Measurements from ENCODE around the gene RANBP3.

RANBP3 gene

DNA sequence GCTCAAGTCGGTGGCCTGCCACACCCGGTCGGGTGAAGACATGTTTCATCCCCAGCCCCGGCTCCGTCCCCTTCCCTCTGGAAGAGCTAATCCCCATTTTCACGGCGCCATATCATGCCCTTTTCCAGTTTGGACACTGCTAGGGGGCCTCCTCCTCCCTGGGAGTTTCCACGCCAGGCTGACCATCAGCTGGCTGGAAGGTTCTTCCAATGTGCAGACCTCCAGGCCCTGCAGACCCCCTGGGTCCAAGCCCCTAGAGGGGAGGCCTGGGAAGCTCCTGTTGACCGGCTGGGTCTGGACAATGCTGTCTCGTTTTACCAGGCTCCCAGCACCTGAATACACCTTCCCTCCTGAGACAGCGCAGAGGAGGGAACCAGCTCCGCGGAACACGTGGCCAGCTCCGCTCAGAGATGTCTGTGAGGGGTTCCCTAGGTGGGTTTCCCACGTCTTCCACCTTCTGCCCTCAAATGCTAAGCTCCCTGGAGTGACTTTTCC lies 44.7 kb upstream of the RANBP3 start:
- Histone ChIP-seq H3K27me3 (ENCODE audit: insufficient read depth, poor library complexity, severe bottlenecking) (no peaks in the 10 kb centered on the region), H3K27ac (ENCODE audit: poor library complexity, severe bottlenecking) (peak overlapping the region; percentile 40), H3K36me3 (ENCODE audit: low read depth) (peaks cover 17% of the 10 kb centered on the region; the same call in 1 of the 2 replicates), H3K9me3 (ENCODE audit: severe bottlenecking) (no peaks in the 10 kb centered on the region), H3K4me3 (ENCODE audit: severe bottlenecking) (no peak overlapping the region), H3K4me1 (ENCODE audit: insufficient read depth, poor library complexity, severe bottlenecking) (peaks cover 3% of the 10 kb centered on the region)
- TF ChIP-seq, protein P1, sequence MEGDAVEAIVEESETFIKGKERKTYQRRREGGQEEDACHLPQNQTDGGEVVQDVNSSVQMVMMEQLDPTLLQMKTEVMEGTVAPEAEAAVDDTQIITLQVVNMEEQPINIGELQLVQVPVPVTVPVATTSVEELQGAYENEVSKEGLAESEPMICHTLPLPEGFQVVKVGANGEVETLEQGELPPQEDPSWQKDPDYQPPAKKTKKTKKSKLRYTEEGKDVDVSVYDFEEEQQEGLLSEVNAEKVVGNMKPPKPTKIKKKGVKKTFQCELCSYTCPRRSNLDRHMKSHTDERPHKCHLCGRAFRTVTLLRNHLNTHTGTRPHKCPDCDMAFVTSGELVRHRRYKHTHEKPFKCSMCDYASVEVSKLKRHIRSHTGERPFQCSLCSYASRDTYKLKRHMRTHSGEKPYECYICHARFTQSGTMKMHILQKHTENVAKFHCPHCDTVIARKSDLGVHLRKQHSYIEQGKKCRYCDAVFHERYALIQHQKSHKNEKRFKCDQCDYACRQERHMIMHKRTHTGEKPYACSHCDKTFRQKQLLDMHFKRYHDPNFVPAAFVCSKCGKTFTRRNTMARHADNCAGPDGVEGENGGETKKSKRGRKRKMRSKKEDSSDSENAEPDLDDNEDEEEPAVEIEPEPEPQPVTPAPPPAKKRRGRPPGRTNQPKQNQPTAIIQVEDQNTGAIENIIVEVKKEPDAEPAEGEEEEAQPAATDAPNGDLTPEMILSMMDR (IDR thresholded peaks at IDR 0.05; ENCODE audit: poor library complexity, severe bottlenecking), result peak; percentile 11
- DNase-seq (ENCODE audit: low spot score), result no peak
- no peak for ATAC-seq (ENCODE audit: low read depth)

DNA sequence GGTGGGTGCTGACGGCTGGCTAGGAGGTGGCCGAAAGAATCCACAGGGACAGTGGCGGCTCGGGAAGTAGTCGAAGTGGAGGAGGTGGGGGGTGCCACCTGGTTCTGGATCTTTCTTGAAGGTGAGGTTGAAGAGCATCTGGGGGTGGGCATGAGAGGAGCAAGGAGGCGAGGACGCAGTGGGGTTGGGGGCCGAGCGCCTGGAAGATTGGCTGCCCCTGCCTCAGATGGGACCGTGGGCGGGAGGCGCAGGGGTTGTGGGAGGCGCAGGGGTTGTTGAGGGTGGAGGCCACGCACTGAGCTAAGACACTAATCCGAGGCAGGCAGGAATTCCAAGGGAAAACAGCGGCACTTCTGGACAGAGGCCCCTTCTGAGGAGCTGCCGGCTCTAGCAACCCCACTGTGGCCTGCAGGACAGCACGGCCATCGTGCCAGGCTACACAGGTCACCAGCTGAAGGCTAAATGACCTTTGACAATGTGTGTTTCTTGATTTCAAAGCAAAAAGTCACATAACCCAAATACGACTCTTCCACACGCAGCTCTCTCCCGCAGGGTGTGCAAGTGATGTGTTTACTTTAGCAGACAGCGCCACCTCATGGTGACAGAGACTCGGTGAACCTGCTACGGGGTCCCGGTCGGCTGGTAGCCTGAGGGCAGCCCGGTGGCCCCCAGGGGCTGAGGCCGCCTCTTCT lies 44.1 kb upstream of the RANBP3 start:
- peaks cover 3% of the 10 kb centered on the region for H3K4me1 ChIP-seq (ENCODE audit: insufficient read depth, poor library complexity, severe bottlenecking)
- no peaks in the 10 kb centered on the region for H3K9me3 ChIP-seq (ENCODE audit: severe bottlenecking)
- ATAC-seq (ENCODE audit: low read depth) (no peak), DNase-seq (ENCODE audit: low spot score) (no peak)
- H3K36me3 ChIP-seq (ENCODE audit: low read depth), result peaks cover 12% of the 10 kb centered on the region; the same call in 1 of the 2 replicates
- no peak overlapping the region for H3K4me3 ChIP-seq (ENCODE audit: severe bottlenecking)
- no peak overlapping the region for H3K27ac ChIP-seq (ENCODE audit: poor library complexity, severe bottlenecking)
- H3K27me3 ChIP-seq (ENCODE audit: insufficient read depth, poor library complexity, severe bottlenecking), result no peaks in the 10 kb centered on the region
- TF ChIP-seq, protein P1 (IDR thresholded peaks at IDR 0.05; ENCODE audit: poor library complexity, severe bottlenecking), result peak; percentile 31

DNA sequence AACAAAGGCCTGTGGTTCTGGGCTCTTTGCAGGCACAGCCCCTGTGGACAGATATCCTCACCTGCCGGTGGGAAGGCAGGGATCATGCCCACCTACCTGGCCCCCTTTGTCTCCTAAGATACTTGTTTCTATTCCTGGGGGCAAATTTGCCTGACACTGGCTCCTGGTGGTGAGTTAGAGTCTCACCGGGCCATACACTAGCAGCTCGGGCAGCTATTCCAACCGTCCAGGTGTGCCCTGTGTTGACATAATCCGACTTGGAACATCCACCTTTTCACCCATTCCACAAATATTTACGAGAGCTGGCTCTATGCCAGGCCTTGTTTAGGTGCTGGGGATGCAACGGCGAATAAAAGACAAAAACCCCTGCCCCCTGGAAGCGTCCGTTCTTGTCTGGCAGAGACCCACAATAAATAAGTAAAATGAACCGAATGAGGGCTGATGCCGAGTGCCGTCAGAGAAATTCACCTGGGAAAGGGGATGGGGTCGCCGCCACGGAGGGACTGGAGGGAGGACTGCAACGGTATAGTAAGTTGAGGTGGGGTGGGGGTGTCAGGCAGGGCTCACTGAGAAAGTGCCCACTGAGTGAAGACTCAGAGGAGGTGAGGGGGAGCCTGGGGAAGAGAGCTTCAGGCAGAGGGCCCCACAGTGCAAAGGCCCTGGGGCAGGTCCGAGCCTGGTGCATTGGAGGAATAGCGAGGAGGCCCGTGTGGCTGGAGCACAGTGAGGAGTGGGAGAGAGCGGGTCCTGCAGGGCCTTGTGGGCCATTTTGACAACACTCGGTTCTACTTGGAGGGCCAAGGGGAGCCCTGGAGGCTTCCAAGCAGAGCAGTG lies 43.2 kb upstream of the RANBP3 start:
- ATAC-seq (ENCODE audit: low read depth), result 0 out of 3 replicates have a peak, but pooled peaks have one; percentile 42
- Histone ChIP-seq H3K9me3 (ENCODE audit: severe bottlenecking) (no peaks in the 10 kb centered on the region), H3K36me3 (ENCODE audit: low read depth) (peaks cover 8% of the 10 kb centered on the region; the same call in 1 of the 2 replicates), H3K4me1 (ENCODE audit: insufficient read depth, poor library complexity, severe bottlenecking) (peaks cover 3% of the 10 kb centered on the region), H3K4me3 (ENCODE audit: severe bottlenecking) (no peak overlapping the region), H3K27me3 (ENCODE audit: insufficient read depth, poor library complexity, severe bottlenecking) (no peaks in the 10 kb centered on the region), H3K27ac (ENCODE audit: poor library complexity, severe bottlenecking) (no peak overlapping the region)
- DNase-seq (ENCODE audit: low spot score), result no peak
- TF ChIP-seq, protein P1 (IDR thresholded peaks at IDR 0.05; ENCODE audit: poor library complexity, severe bottlenecking), result no peak

DNA sequence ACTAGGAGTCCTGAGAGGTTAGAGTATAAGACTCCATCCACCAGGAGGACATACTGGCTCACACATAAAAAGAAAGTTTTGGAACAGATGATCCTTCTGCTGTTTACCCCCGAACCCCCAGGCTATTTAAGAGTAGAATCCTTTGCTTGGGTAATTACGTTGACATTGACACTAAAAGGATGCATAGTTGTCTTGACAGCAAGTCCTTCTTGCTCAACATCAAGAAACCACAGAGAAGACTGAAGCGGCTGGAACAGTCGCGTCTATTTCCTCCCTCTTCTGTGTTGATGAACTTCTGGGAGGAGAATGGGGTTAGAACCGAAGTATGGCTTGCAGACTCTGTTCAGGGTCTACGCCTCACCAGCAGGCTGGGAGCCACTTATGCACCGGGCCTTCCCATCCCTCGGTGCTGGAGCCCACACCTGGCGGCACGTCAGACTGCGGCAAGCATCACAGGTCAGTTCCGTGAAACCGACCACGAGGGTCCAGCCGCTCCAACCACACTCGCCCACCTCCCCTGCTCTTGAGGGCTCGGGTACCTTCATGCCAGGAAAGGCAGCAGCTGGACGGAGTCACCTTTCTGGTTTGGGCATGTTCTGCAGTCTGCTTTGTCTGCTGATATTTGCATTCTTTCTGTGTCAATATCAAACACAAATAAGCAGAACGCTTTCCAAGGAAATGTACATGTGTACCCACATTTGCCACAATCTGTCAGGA lies 42.4 kb upstream of the RANBP3 start:
- Histone ChIP-seq H3K9me3 (ENCODE audit: severe bottlenecking) (no peaks in the 10 kb centered on the region), H3K27ac (ENCODE audit: poor library complexity, severe bottlenecking) (no peak overlapping the region), H3K4me1 (ENCODE audit: insufficient read depth, poor library complexity, severe bottlenecking) (peaks cover 3% of the 10 kb centered on the region), H3K27me3 (ENCODE audit: insufficient read depth, poor library complexity, severe bottlenecking) (no peaks in the 10 kb centered on the region), H3K36me3 (ENCODE audit: low read depth) (peaks cover 13% of the 10 kb centered on the region; the same call in 1 of the 2 replicates), H3K4me3 (ENCODE audit: severe bottlenecking) (no peak overlapping the region)
- TF ChIP-seq, protein P1 (IDR thresholded peaks at IDR 0.05; ENCODE audit: poor library complexity, severe bottlenecking), result no peak
- ATAC-seq (ENCODE audit: low read depth) (no peak), DNase-seq (ENCODE audit: low spot score) (no peak)

Measured in RWPE2 (cell line).